ENCODE results near the gene VTI1A. TPM values are rescaled to one million over a fixed set of nuclear protein-coding genes. Genes with fewer than 3 reads are reported as not detected.
"Not testable (repeated sequence)": the region's sequence is repeated elsewhere in the genome, so short reads cannot be mapped to it uniquely, and the experiment has no call there.

Gene VTI1A
- polyA plus RNA-seq, 1 donor, result 17.2 TPM

- Histone ChIP-seq H3K27ac (ENCODE audit: low read length) (peak overlapping the region; percentile 84), H3K4me1 (ENCODE audit: control insufficient read depth, insufficient read depth, low read length) (peaks cover 5% of the 10 kb centered on the region), H3K27me3 (ENCODE audit: control insufficient read depth, insufficient read depth, low read length) (no peaks in the 10 kb centered on the region), H3K4me3 (ENCODE audit: low read length) (peak overlapping the region; percentile 82), H3K9me3 (ENCODE audit: control insufficient read depth, low read depth, low read length) (no peaks in the 10 kb centered on the region), H3K36me3 (ENCODE audit: control insufficient read depth, insufficient read depth, low read length) (peaks cover 28% of the 10 kb centered on the region)
- 50% methylated on average over 2 of the region's 20 CpGs for WGBS (ENCODE audit: insufficient coverage, low lambda C conversion rate)
- peak in 1 of 2 donors; percentile 21 for DNase-seq
Measured at GRCh38 chr10:112446055-112446854, 760 bp upstream of the VTI1A start.

- Histone ChIP-seq H3K4me3 (ENCODE audit: low read length) (peak overlapping the region; percentile 82), H3K4me1 (ENCODE audit: control insufficient read depth, insufficient read depth, low read length) (peaks cover 5% of the 10 kb centered on the region), H3K9me3 (ENCODE audit: control insufficient read depth, low read depth, low read length) (no peaks in the 10 kb centered on the region), H3K36me3 (ENCODE audit: control insufficient read depth, insufficient read depth, low read length) (peaks cover 19% of the 10 kb centered on the region), H3K27ac (ENCODE audit: low read length) (peak overlapping the region; percentile 84), H3K27me3 (ENCODE audit: control insufficient read depth, insufficient read depth, low read length) (no peaks in the 10 kb centered on the region)
- 0% methylated on average over 1 of the region's 10 CpGs for WGBS (ENCODE audit: insufficient coverage, low lambda C conversion rate)
- DNase-seq, result no peak
Measured at GRCh38 chr10:112447620-112447928, 559 bp downstream of the VTI1A start.

GRCh38 chr10:112448888-112449287 is 1.9 kb downstream of the VTI1A start:
- DNase-seq, result no peak
- no peak overlapping the region for H3K27ac ChIP-seq (ENCODE audit: low read length)
- WGBS (ENCODE audit: insufficient coverage, low lambda C conversion rate), result no CpG with 5 or more reads among the region's 4 CpGs
- H3K9me3 ChIP-seq (ENCODE audit: control insufficient read depth, low read depth, low read length), result no peaks in the 10 kb centered on the region
- peaks cover 5% of the 10 kb centered on the region for H3K4me1 ChIP-seq (ENCODE audit: control insufficient read depth, insufficient read depth, low read length)
- no peaks in the 10 kb centered on the region for H3K27me3 ChIP-seq (ENCODE audit: control insufficient read depth, insufficient read depth, low read length)
- no peak overlapping the region for H3K4me3 ChIP-seq (ENCODE audit: low read length)
- H3K36me3 ChIP-seq (ENCODE audit: control insufficient read depth, insufficient read depth, low read length), result peaks cover 13% of the 10 kb centered on the region

- Histone ChIP-seq H3K4me1 (ENCODE audit: control insufficient read depth, insufficient read depth, low read length) (no peaks in the 10 kb centered on the region), H3K27me3 (ENCODE audit: control insufficient read depth, insufficient read depth, low read length) (no peaks in the 10 kb centered on the region), H3K27ac (ENCODE audit: low read length) (no peak overlapping the region), H3K4me3 (ENCODE audit: low read length) (no peak overlapping the region), H3K9me3 (ENCODE audit: control insufficient read depth, low read depth, low read length) (no peaks in the 10 kb centered on the region), H3K36me3 (ENCODE audit: control insufficient read depth, insufficient read depth, low read length) (peaks cover 3% of the 10 kb centered on the region)
- DNase-seq, result no peak
- WGBS (ENCODE audit: insufficient coverage, low lambda C conversion rate), result 90% methylated on average over 1 of the region's 3 CpGs
Measured at GRCh38 chr10:112454910-112455779, 8.1 kb downstream of the VTI1A start.

- H3K27ac ChIP-seq (ENCODE audit: low read length), result no peak overlapping the region
- no peaks in the 10 kb centered on the region for H3K27me3 ChIP-seq (ENCODE audit: control insufficient read depth, insufficient read depth, low read length)
- no peak overlapping the region for H3K4me3 ChIP-seq (ENCODE audit: low read length)
- DNase-seq, result no peak
- H3K36me3 ChIP-seq (ENCODE audit: control insufficient read depth, insufficient read depth, low read length), result peaks cover 8% of the 10 kb centered on the region
- no peaks in the 10 kb centered on the region for H3K4me1 ChIP-seq (ENCODE audit: control insufficient read depth, insufficient read depth, low read length)
- WGBS (ENCODE audit: insufficient coverage, low lambda C conversion rate), result 100% methylated on average over 1 of the region's 2 CpGs
- H3K9me3 ChIP-seq (ENCODE audit: control insufficient read depth, low read depth, low read length), result no peaks in the 10 kb centered on the region
Measured at GRCh38 chr10:112456533-112456932, 9.5 kb downstream of the VTI1A start.

GRCh38 chr10:112460366-112460765 is 13.4 kb downstream of the VTI1A start:
- Histone ChIP-seq H3K36me3 (ENCODE audit: control insufficient read depth, insufficient read depth, low read length) (peaks cover 24% of the 10 kb centered on the region), H3K4me3 (ENCODE audit: low read length) (no peak overlapping the region)
- DNase-seq, result no peak

GRCh38 chr10:112461029-112461887 is 14.2 kb downstream of the VTI1A start:
- WGBS (ENCODE audit: insufficient coverage, low lambda C conversion rate), result no CpG with 5 or more reads among the region's 4 CpGs
- H3K9me3 ChIP-seq (ENCODE audit: control insufficient read depth, low read depth, low read length), result no peaks in the 10 kb centered on the region
- no peaks in the 10 kb centered on the region for H3K27me3 ChIP-seq (ENCODE audit: control insufficient read depth, insufficient read depth, low read length)
- H3K4me1 ChIP-seq (ENCODE audit: control insufficient read depth, insufficient read depth, low read length), result no peaks in the 10 kb centered on the region
- no peak for DNase-seq
- no peak overlapping the region for H3K27ac ChIP-seq (ENCODE audit: low read length)
- no peak overlapping the region for H3K4me3 ChIP-seq (ENCODE audit: low read length)
- H3K36me3 ChIP-seq (ENCODE audit: control insufficient read depth, insufficient read depth, low read length), result peaks cover 28% of the 10 kb centered on the region

More at GRCh38 chr10:112460366-112460765, 13.4 kb downstream of the VTI1A start:
- H3K27me3 ChIP-seq (ENCODE audit: control insufficient read depth, insufficient read depth, low read length), result no peaks in the 10 kb centered on the region
- H3K27ac ChIP-seq (ENCODE audit: low read length), result no peak overlapping the region
- no peaks in the 10 kb centered on the region for H3K9me3 ChIP-seq (ENCODE audit: control insufficient read depth, low read depth, low read length)
- no peaks in the 10 kb centered on the region for H3K4me1 ChIP-seq (ENCODE audit: control insufficient read depth, insufficient read depth, low read length)
- WGBS (ENCODE audit: insufficient coverage, low lambda C conversion rate), result 90% methylated on average over 2 of the region's 2 CpGs

- H3K36me3 ChIP-seq (ENCODE audit: control insufficient read depth, insufficient read depth, low read length), result peaks cover 28% of the 10 kb centered on the region
- not testable (repeated sequence) for H3K4me1 ChIP-seq (ENCODE audit: control insufficient read depth, insufficient read depth, low read length); H3K27ac ChIP-seq (ENCODE audit: low read length); H3K9me3 ChIP-seq (ENCODE audit: control insufficient read depth, low read depth, low read length); H3K4me3 ChIP-seq (ENCODE audit: low read length); DNase-seq; H3K27me3 ChIP-seq (ENCODE audit: control insufficient read depth, insufficient read depth, low read length)
- WGBS (ENCODE audit: insufficient coverage, low lambda C conversion rate), result no CpG with 5 or more reads among the region's 5 CpGs
Measured at GRCh38 chr10:112464074-112464473, 17.1 kb downstream of the VTI1A start.

GRCh38 chr10:112465299-112465883 is 18.4 kb downstream of the VTI1A start:
- Histone ChIP-seq H3K36me3 (ENCODE audit: control insufficient read depth, insufficient read depth, low read length) (peaks cover 28% of the 10 kb centered on the region), H3K4me3 (ENCODE audit: low read length) (no peak overlapping the region), H3K9me3 (ENCODE audit: control insufficient read depth, low read depth, low read length) (no peaks in the 10 kb centered on the region), H3K4me1 (ENCODE audit: control insufficient read depth, insufficient read depth, low read length) (no peaks in the 10 kb centered on the region), H3K27me3 (ENCODE audit: control insufficient read depth, insufficient read depth, low read length) (no peaks in the 10 kb centered on the region), H3K27ac (ENCODE audit: low read length) (no peak overlapping the region)
- no peak for DNase-seq
- 100% methylated on average over 3 of the region's 3 CpGs for WGBS (ENCODE audit: insufficient coverage, low lambda C conversion rate)

GRCh38 chr10:112466802-112467201 is 19.8 kb downstream of the VTI1A start:
- H3K36me3 ChIP-seq (ENCODE audit: control insufficient read depth, insufficient read depth, low read length), result peaks cover 23% of the 10 kb centered on the region
- WGBS (ENCODE audit: insufficient coverage, low lambda C conversion rate), result 92% methylated on average over 2 of the region's 3 CpGs
- no peaks in the 10 kb centered on the region for H3K4me1 ChIP-seq (ENCODE audit: control insufficient read depth, insufficient read depth, low read length)
- no peaks in the 10 kb centered on the region for H3K27me3 ChIP-seq (ENCODE audit: control insufficient read depth, insufficient read depth, low read length)
- DNase-seq, result no peak
- no peak overlapping the region for H3K4me3 ChIP-seq (ENCODE audit: low read length)
- no peaks in the 10 kb centered on the region for H3K9me3 ChIP-seq (ENCODE audit: control insufficient read depth, low read depth, low read length)
- H3K27ac ChIP-seq (ENCODE audit: low read length), result no peak overlapping the region
